Islet of Langerhans (tissue), 1 donor: ENCODE data around the gene ATP11A.

Source experiments
- FAIRE-seq: peaks from one replicate; lab custom pipeline; 2011; peaks lifted over from hg19 to GRCh38; lab: Jason Lieb, UNC

The ATP11A gene

DNA sequence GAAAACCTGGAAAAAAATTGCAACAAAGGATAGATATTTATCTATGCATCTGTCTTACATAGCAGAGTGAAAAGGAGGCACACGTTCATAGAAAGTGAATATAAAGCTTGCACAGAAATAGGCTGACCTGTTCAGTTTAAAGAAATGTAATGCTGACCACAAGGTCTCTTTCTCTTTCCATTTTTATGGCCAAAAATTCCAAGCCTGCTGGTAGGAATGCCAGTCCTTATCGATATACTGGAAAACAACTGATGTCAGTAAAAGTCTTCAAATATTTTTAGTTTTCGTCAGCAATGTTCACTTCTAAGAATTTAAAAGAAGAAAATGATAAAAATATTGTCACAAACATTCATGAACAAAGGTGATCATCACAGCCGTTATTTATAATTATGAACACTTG lies 220.2 kb downstream of the ATP11A start:
- FAIRE-seq: no peak

DNA sequence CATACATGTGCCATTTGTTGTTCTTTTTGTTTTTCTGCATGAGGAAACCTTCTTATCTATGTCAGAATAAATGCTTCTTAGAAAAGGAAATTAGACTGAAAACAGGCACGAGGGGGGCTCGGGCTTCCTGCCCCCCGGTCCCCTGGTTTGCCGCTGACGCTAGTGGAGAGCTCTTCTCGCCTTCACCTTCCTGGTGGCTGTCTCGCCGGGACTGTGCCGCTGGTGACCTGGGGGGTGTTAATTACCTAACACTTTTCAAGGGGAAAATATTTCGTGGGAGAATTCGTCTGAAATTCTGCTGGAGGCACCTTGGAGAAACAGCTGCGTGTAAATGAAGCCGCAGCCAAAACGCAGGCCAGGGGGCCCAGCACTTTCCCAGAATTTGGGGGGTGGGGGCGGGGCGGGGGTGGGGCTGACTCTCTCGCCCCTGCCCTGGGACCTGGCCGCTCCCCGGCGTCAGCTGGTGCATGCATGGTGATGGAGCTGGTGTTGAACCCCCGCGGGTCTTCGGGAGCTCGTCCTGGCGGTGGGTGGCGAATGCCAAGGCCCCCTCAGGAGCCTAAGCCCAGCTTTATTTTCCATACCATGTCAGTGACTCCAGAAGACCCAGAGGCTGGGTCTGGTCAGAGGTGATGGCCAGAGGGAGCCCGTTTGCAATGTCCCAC lies 220.9 kb downstream of the ATP11A start:
- FAIRE-seq: no peak

DNA sequence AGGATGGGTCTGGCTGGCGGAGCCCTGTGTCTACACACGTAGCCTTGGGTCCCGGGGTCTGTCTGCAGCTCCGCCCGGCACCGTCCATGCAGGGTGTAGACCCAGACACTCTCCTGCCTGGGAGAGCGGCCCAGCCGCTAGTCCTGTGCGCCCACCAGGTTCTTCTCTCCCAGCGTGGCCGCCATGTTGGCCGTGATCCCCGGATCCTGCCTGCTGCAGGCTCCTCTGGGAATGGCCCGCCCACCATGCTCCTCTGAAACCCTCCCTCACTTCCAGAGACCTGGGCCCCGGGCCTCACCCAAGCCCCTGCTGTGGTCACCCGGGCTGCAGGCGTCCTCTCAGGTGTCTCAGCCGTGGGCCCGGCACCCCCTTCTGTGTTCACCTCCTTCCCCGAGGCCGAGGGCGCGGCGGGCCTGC lies 221.5 kb downstream of the ATP11A start:
- no peak for FAIRE-seq

DNA sequence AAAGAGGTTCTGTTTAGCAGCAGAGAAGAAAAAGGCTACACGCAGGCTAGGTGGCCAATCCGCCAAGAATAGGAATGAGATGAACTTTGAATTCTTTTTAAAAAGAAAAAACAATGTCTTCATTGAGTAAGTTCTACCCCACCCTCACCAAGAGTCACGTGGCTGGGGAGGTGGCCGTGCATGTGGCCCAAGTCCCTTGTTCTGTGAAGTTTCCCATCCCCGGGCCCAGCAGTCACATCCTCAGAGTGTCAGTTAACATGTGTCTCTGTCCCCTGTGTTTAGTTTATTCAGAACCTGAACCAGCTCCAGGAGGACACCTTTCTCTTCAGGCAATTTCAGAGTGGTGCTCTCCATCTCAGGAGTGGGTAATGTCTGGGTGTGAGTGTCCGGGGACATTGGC lies 222.0 kb downstream of the ATP11A start:
- no peak for FAIRE-seq

DNA sequence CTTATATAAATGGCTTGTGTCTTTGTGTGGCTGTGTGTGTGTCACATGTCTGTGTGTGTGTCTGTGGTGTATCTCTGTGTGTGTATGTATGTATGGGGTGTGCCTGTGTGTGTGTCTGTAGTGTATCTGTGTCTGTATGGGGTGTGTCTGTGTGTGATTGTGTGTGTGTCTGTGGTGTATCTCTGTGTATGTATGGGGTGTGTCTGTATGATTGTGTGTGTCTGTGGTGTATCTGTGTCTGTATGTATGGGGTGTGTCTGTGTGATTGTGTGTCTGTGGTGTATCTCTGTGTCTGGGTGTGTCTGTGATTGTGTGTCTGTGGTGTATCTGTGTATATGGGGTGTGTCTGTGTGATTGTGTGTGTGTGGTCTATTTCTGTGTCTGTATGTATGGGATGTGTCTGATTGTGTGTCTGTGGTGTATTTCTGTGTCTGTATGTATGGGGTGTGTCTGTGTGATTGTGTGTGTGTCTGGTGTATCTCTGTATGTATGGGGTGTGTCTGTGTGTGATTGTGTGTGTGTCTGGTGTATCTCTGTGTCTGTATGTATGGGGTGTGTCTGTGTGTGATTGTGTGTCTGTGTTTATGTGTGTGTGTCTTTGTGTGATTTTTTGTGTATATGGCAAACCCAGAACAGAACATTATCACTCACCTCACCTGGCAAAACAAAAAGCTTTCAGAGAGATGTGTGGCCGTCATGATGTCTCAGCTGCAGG lies 223.0 kb downstream of the ATP11A start:
- no peak for FAIRE-seq

DNA sequence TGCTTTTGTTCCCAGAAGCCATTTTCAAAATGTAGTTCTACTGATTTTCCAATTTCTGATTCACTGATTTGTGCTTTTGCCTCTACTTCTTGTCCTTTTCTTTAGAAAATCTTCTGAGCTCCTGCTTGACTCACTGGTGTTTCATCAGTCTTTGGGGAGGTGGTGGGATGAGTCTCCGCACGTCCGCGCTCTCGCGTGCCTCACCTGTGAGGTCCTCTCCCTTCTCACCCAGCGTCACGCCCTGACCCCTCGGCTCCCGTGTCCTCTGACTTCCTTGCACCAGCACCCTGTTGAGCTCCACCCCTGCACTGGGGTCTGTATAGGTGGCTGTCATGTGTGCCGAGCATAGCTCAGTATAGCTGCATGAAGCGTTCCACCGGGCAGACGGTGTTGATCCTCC lies 226.5 kb downstream of the ATP11A start:
- FAIRE-seq: no peak

DNA sequence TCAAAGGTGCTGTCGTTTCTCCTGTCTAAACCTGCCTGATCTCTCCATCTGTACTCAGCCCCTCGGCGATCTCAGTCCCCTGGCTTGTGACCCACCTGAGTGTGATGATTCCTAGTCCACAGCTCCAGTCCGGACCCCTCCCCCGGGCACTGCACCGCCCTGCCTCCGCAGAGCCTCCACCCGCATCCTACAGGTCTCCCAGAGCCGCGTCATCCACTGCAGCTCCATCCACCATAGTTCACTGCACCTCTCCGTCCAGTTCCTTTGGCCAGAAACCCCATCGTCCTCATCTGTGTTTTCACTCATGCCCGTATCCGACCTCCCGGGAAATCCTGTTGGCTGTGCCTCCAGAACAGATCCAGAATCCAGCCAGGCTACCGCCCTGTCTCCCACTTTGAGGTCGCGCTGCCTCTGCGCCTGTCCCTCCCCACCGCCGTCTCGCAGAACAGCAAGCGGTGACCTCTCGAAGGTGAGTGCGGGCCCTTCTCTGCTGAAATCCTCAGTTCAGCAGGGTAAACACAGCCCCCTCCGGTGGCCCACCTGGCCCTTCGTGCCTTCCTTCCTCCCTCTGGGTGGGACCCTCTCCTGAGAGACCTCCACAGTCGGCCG lies 227.3 kb downstream of the ATP11A start:
- FAIRE-seq: no peak

DNA sequence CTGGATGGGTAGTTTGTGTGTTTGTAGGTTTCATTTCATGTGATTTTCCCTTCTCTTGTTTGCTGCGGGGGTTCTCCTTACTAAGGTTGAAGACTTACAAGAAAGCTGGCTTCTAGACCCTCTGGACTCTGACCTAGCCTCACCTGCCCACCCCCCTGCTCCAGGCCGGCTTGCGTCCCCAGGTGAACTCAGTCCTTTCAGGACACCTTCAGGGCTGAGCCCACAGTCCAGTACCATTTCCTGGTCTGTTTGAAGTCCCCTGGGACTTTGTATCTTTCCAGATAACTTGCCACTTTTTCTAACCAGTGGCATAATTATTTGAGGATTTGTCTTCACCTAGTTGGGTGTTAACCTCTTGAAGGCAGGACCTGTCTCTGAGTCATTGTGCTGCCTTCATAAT lies 227.9 kb downstream of the ATP11A start:
- FAIRE-seq: no peak

DNA sequence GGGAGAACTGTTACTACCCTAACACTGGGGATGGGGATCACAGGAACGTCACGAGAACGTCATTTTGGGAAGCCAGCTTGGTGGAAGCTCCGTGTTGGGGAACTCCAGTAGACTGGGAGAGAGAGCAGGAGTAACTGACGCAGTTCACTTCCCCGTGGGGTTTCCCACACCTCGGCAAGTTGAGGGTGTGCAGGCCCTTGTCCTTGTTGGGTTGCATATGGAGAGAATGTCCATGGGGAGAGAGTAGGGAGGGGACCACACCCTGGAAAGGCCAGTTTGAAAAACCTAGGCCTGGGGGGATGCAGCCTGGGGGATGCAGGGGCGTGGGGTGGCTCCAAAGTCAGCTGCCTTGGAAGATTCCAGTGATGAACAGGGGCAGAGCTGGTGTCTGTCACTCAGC lies 228.4 kb downstream of the ATP11A start:
- no peak for FAIRE-seq

DNA sequence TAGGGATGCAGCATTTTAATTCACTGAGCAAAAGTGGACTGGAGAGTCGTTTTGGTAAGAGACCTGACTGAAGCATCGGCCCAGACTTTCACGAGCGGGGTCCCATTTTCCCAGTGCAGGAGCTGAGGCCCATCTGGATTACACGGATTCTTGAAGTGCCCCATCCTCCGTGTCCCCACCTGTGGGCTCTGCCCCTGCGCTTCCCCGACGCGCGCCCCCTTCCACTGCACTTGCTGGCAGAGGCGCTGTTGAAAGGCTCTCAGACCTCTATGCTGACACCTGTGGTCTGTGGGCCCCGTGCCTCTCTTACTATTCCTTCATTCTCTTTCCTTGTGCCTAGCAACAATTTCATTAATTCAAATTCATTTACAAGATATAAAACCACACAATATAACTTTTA lies 228.9 kb downstream of the ATP11A start:
- no peak for FAIRE-seq

DNA sequence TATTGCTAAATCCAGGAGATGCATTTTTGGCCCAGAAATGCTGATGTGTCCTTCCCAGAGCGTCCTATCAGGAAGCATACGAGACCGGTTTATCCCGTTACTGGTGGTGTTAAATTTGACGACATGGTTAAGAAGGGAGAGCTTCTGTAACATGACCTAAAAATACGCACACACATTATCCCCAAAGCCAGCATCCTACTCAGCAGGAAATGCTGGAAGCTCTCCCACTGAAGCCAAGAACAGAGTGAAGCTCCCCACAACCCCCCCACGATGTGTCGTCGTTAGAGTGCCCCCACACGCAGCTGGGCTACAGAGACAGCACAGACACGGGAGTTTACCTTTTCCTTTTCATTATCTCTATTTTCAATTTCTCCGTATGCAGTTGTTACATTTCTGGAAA lies 234.1 kb downstream of the ATP11A start:
- no peak for FAIRE-seq

DNA sequence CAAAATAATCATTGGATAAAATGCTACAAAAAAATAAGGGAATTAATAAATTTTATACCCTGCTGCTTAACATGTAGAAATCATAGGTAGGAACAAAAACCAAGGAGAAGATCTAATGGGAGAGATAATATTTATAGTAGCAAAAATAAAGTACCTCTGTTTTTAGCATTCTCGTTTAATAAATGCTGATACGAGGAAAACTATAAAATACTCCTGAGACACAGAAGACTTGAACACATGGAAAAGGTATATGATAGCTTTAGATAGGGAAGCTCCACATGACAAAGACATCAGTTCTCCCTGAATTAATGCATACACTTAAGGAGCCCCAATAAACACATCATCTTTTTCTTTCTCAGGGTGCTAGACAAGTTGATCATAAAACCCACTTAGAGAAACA lies 234.5 kb downstream of the ATP11A start:
- FAIRE-seq: no peak

DNA sequence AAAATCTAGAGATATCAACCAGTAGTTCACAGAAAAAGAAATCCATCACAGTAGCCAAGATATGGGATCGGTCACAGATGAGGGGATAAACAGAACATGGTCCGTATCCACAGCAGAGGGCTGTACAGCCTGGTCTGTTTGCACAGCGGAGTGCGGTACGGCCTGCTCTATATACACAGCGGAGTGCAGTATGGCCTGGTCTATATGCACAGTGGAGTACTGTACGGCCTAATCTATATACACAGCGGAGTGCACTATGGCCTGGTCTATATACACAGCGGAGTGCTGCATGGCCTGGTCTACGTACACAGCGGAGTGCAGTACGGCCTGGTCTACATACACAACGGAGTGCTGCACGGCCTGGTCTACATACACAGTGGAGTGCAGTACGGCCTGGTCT lies 236.2 kb downstream of the ATP11A start:
- FAIRE-seq: no peak

DNA sequence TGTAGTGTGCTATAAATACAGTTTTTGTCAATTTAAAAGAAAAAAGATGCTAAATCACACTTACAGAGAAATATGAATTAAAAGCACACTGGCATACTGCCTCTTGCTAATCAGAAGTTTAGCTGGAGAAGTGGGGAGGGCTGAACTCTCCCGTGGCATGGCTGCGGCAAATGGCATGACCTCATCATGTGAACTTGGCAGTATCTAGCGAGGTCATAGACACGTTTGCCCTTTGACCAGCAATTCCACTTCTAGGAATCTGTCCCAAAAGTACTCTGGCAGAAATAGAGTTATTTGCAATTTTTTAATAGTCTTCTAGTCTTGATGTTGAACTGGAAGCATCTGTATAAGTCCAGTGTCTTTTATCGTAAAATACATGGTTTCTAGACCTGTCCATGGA lies 237.2 kb downstream of the ATP11A start:
- FAIRE-seq: no peak

DNA sequence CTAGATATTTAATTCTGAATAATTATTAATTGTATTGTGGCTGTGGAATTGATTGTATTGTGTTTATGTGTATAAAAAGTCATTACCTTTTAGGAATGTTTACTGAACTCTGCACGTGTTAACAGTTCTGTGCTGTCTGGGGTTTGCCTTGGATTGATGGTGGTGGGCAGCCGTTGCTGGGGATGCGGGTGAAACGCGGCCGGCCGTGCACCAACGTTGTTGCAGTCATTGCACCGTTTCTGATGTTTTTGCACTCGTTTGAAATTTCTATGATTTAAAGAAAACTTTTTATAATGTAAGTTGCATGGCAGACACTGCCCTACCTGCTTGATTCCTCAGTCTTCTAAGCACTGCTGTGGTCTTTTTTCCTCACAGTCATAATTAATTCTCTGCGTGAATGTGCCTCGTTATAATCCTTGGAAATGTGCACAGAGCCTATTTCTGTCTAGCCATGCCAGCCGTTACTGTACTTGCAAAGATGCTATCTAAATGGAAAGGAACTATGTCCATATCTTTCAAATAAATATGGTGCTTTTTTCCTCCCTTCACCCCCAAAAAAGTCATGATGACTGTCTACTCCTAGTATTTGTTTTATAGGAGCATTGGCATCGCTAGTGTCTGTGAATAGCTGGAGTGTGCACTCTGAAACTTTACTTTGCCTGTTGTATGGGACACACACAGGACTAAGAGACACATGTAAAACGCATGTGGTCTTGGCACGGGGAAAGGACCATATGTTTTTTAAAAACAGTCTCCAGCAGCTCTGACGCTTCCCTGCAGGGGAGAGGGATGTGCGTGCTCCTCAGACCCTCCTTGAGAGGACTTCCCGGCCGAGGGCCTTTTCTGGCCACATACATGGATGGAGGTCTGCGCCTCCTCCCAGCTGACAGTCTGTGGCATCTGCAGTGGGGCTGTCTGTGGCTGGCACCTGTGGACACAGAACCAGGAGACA lies 238.5 kb downstream of the ATP11A start:
- FAIRE-seq: peak; percentile 24

DNA sequence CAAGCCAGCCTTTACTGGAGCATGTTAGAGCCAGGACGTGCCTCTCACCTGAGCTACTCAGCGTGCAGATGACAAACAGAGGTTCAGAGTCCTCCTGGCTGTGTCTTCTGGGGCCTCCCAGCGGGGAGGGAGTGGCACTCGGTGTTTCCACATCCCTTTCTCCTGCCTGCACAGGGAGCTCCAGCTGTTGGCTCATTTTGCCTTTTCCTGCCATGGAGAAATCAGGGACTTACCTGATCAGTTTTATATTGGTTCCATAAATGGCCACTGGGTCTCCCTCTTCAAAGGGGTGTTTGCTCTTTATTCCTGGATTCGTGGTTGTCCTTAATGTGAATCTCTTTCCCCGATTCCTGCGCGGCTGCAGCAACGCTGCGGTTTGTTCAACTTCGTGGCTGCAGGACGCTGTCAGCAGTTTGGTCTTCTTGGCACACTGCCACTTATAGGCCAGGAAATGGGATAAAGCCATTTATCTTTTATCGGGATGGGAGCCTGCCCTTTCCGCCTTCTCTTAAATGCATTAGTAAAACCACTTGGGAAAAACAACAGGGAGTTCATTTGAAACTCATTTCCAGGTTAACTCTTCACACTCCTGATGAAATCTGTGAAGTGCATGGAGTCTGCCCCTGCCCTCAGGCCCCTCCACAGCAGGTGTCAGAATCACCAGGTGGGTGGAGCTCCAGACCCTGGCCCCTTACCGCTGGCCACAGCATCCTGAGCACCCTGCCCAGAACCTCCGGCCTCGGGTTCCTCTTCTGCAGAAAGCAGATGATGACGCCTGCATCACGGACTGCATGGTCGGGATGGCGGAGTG lies 239.3 kb downstream of the ATP11A start:
- FAIRE-seq: peak; percentile 95

DNA sequence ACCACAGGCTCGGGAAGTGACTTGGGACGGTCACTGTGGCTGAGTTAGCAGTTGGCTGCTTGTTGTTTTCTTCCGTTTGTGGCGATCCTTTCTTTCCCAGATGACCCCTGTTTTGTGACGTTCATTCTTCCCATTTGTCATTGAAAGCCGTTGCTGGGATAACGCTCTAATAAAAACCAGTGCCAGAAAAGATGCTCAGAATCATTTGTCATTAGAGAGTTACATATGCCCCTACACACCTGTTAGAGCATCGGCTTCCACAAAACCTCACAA lies 239.9 kb downstream of the ATP11A start:
- FAIRE-seq: no peak

DNA sequence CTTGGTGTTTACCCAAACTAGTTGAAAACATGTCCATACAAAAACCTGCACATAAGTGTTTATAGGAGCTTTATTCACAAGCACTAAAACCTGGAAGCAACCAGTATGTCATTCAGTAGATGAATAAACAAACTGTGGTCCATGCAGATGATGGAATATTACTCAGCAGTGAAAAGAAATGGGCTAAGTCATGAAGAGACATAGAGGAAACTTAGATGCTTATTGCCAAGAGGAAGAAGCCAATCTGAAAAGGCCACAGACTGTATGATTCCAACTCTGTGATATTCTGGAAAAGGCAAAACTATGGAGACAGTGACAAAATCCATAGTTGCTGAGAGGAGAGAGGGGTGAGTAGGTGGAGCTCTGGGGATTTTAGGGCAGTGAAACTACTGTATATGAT lies 240.4 kb downstream of the ATP11A start:
- no peak for FAIRE-seq

DNA sequence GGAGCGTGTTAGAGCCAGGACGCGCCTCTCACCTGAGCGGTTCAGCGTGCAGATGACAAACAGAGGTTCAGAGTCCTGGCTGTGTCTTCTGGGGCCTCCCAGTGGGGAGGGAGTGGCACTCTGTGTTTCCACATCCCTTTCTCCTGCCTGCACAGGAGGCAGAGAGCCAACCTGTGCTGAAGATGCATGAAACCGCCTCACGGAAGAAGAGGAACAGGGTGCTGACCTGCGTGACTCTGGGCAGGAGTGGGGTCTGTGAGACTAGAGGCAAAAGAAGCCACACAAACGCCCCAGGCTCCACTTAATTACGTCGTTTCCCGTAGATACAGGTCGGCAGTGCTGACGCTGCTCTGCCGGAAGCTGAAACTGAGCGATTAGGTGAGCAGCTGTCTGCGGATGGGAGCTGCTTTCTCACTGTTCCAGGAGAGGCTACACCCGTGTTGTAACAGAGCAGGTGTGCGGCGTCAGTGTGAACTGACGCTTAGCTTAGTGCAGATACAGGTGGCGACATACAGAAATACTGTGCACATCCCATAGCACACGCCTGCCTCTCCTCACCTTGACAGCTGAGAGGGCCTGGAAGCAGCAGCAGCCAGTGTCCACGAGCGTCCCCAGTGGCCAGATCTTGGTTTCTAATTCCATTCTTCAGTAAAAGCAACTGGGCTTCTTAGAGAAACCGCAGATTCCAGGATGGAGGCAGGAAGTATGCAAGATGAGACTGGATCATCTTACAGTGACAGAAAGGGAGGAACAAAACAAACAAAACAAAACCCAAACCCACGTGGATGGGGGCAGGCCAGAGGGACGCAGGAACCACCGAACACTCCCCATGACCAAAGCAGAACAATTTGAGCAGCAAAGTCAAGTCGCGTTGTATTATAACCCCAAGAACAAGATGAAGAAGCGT lies 241.4 kb downstream of the ATP11A start:
- FAIRE-seq: peak; percentile 43

DNA sequence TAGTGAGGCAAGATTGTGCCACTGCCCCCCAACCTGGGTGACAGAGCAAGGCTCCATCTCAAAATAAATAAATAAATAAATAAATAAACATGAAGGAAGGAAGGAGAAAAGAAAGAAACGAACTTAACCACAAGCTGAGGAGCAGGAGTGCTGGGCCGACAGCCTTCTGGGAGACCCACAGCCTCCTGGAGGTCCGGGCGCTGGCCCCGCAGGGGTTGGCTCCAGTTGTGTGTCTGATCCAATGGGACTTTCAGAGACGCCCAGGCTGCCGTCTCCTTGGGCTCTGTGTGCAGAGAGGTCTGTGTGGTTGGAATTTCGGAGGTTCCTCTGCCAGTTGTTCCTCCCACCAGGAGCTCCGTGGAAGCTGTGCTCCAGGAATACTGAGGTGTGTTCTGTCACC lies 243.1 kb downstream of the ATP11A start:
- no peak for FAIRE-seq

DNA sequence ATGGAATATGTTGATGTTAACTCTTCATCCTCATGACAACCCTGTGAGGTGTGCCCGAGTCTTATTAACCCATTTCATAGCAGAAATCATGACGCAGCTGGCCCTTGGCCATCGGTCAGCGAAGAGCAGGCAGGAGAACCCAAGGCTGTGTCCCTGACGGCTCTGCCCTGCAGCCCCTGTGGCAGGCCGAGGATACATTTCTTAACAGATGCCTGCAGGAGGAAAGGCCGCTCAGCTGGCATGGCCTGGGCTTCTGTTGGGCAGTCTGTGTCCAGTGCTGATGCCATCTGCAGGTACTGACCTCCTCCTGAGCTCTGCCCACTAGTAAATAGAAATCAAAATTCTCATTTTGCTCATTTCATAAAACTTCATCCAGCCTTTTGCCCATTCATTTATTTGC lies 243.8 kb downstream of the ATP11A start:
- no peak for FAIRE-seq
